Lower leg skin (tissue), 3 donors: ENCODE results near the gene FAM135A.

Experiments
- CTCF ChIP-seq, 3 donors: fragments of 450-650 bp; IDR thresholded peaks; one replicate each; pipeline ENCODE4 v1.5.1; 2016; ENCODE audit warnings: antibody characterized with exemption in 3 of 3, mild to moderate bottlenecking in 3 of 3, moderate library complexity in 2 of 3
- POLR2A ChIP-seq, 2 donors: fragments of 450-650 bp; IDR thresholded peaks; one replicate each; pipeline ENCODE4 v1.6.1; 2016 to 2017; ENCODE audit warnings: antibody characterized with exemption in 2 of 2, mild to moderate bottlenecking in 1 of 2, moderate library complexity in 1 of 2

GRCh38 chr6:70363741-70364493, 49.4 kb upstream of the FAM135A start:
- TF ChIP-seq POLR2A (IDR thresholded peaks at IDR 0.05) (no peak), CTCF (IDR thresholded peaks at IDR 0.05) (no peak)
